ENCODE measurements around the gene FHIT.

The FHIT gene

GRCh38 chr3:60983906-60984305, 267.3 kb downstream of the FHIT start:
- no peak for DNase-seq

- DNase-seq: no peak
Observed at GRCh38 chr3:60980342-60980692, 270.9 kb downstream of the FHIT start.

GRCh38 chr3:60979461-60980341, 271.6 kb downstream of the FHIT start:
- no peak for DNase-seq

GRCh38 chr3:60973321-60973720, 277.9 kb downstream of the FHIT start:
- no peak for DNase-seq

- no peak for DNase-seq
Observed at GRCh38 chr3:60972599-60972998, 278.7 kb downstream of the FHIT start.

- DNase-seq: no peak
Observed at GRCh38 chr3:60970850-60971249, 280.4 kb downstream of the FHIT start.

GRCh38 chr3:60967141-60967540, 284.1 kb downstream of the FHIT start:
- DNase-seq: no peak

- DNase-seq: no peak
Observed at GRCh38 chr3:60957541-60957940, 293.7 kb downstream of the FHIT start.

GRCh38 chr3:60956729-60957128, 294.5 kb downstream of the FHIT start:
- no peak for DNase-seq

- no peak for DNase-seq
Observed at GRCh38 chr3:60955034-60955433, 296.2 kb downstream of the FHIT start.

GRCh38 chr3:60954048-60954447, 297.2 kb downstream of the FHIT start:
- no peak for DNase-seq

- no peak for DNase-seq
Observed at GRCh38 chr3:60953351-60953750, 297.9 kb downstream of the FHIT start.

- DNase-seq: no peak
Observed at GRCh38 chr3:60952055-60952454, 299.2 kb downstream of the FHIT start.

- DNase-seq: no peak
Observed at GRCh38 chr3:60949146-60949545, 302.1 kb downstream of the FHIT start.

- DNase-seq: no peak
Observed at GRCh38 chr3:60948488-60948887, 302.8 kb downstream of the FHIT start.

GRCh38 chr3:60935709-60936108, 315.5 kb downstream of the FHIT start:
- no peak for DNase-seq

- DNase-seq: no peak
Observed at GRCh38 chr3:60933824-60934223, 317.4 kb downstream of the FHIT start.

- no peak for DNase-seq
Observed at GRCh38 chr3:60932643-60933042, 318.6 kb downstream of the FHIT start.

GRCh38 chr3:60932170-60932569, 319.1 kb downstream of the FHIT start:
- DNase-seq: no peak

GRCh38 chr3:60931452-60931851, 319.8 kb downstream of the FHIT start:
- DNase-seq: no peak

- no peak for DNase-seq
Observed at GRCh38 chr3:60920519-60920918, 330.7 kb downstream of the FHIT start.

- DNase-seq: no peak
Observed at GRCh38 chr3:60919296-60919695, 332.0 kb downstream of the FHIT start.

- DNase-seq: no peak
Observed at GRCh38 chr3:60917141-60917540, 334.1 kb downstream of the FHIT start.

GRCh38 chr3:60916546-60916945, 334.7 kb downstream of the FHIT start:
- no peak for DNase-seq

- no peak for DNase-seq
Observed at GRCh38 chr3:60913474-60913873, 337.8 kb downstream of the FHIT start.
